ENCODE results near the gene HMOX2. TPM values are rescaled to one million over a fixed set of nuclear protein-coding genes. Genes with fewer than 3 reads are reported as not detected.

The HMOX2 gene
- total RNA-seq, 4 donors from 2014 or later: 46.9 to 94.0 (median 75.0) TPM

DNA sequence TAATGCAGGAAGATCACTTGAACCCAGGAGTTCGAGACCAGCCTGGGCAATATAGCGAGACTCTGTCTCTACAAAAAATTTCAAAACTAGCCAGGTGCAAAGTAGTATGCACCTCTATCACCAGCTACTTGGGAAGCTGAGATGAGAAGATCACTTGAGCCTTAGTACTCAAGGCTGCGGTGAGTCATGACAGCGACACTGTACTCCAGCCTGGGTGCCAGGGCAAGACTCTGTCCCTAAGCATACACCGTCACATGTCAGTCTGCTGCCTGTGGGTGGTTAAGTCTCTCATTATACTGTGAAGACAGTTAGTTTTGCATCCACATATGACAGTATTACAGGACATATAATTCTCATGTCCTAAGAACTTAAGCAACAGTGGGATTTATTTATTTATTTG is 23.5 kb upstream of the HMOX2 start:
- intact Hi-C loops (cut with DNase I): no loop called here
- H3K4me1 ChIP-seq: no peaks in the 10 kb centered on the region
- DNase-seq: no peak
- no peaks in the 10 kb centered on the region for H3K9me3 ChIP-seq
- TF ChIP-seq, protein P1, sequence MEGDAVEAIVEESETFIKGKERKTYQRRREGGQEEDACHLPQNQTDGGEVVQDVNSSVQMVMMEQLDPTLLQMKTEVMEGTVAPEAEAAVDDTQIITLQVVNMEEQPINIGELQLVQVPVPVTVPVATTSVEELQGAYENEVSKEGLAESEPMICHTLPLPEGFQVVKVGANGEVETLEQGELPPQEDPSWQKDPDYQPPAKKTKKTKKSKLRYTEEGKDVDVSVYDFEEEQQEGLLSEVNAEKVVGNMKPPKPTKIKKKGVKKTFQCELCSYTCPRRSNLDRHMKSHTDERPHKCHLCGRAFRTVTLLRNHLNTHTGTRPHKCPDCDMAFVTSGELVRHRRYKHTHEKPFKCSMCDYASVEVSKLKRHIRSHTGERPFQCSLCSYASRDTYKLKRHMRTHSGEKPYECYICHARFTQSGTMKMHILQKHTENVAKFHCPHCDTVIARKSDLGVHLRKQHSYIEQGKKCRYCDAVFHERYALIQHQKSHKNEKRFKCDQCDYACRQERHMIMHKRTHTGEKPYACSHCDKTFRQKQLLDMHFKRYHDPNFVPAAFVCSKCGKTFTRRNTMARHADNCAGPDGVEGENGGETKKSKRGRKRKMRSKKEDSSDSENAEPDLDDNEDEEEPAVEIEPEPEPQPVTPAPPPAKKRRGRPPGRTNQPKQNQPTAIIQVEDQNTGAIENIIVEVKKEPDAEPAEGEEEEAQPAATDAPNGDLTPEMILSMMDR (IDR thresholded peaks at IDR 0.05): no peak
- no peak for TF ChIP-seq POLR2A (IDR thresholded peaks at IDR 0.05)
- 90 to 100% methylated on average over 3 to 5 of the region's 5 CpGs for WGBS, 2 donors
- no peaks in the 10 kb centered on the region for H3K27me3 ChIP-seq
- no peak overlapping the region for H3K27ac ChIP-seq
- no peak overlapping the region for H3K4me3 ChIP-seq
- H3K36me3 ChIP-seq: peaks cover 39 to 100% (median 63%) of the 10 kb centered on the region in 3 donors

DNA sequence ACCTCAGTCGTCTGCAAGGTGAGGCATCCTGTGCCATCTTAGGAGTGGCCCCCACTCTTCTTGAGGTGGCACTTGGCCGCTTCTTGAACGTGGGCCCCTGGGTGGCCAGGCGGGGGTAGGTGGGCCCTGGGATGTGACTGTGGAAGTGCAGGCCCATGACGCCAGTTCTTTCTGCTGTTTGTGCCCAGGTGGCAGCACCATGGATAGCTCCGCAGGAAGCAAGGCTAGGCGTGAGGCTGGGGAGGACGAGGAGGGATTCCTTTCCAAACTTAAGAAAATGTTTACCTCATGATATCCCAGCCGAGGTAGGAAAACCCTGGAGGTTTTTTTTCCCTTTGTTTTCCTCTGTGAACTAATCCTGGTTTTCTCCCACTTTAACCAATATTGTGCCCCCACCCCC is 21.6 kb upstream of the HMOX2 start:
- DNase-seq: no peak
- TF ChIP-seq POLR2A (IDR thresholded peaks at IDR 0.05): no peak
- TF ChIP-seq, protein P1 (IDR thresholded peaks at IDR 0.05): no peak
- no peak overlapping the region for H3K27ac ChIP-seq
- peaks cover 0 to 10% (median 4%) of the 10 kb centered on the region in 3 donors for H3K4me1 ChIP-seq
- intact Hi-C loops (cut with DNase I): no loop called here
- peaks cover 32 to 100% (median 50%) of the 10 kb centered on the region in 3 donors for H3K36me3 ChIP-seq
- H3K9me3 ChIP-seq: no peaks in the 10 kb centered on the region
- WGBS, 2 donors: 70 to 79% methylated on average over 4 of the region's 9 CpGs
- no peaks in the 10 kb centered on the region for H3K27me3 ChIP-seq
- H3K4me3 ChIP-seq: no peak overlapping the region

DNA sequence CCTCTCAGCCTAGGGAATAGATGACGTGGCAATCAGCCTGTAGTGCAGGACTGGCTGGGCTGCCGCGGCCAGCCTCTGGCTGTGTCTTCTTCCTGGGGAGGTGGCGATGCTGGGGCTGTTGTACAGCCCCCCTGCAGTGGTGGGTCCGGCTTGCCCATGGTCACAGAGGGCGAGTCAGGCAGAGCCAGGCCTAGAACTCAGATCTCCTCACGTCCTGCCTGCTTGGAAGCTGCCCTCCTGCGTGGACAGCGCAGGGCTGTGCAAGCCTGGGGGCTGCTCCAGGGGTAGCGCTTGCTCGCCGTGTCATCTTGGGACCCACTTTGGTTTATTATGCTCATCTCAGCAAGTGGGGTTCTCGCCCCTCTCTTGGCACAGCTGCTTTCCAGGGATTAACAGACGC is 21.1 kb upstream of the HMOX2 start:
- 90% methylated on average over 2 of the region's 14 CpGs; no CpG with 5 or more reads in 1 of the 2 donors for WGBS, 2 donors
- no peak for DNase-seq
- TF ChIP-seq POLR2A (IDR thresholded peaks at IDR 0.05): no peak
- TF ChIP-seq, protein P1 (IDR thresholded peaks at IDR 0.05): no peak

DNA sequence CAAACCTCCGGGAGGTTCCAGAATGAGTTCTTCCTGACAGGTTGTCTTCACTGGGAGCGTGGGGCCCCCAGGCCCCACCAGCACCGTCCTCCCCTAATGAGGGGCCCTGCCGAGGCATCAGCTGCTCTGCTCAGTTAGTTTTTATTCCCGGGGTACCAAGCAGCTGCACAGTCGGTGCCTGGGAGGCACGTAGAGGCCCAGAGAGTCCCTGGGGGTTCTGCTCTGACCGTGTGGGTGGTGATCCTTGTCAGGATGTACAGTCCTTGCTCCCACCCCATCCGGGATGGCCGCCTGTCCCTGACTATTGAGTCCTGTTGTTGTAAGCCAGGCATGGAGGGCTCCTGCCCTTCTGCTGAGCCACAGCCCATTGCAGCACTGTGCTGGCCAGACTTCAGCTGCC is 20.2 kb upstream of the HMOX2 start:
- TF ChIP-seq POLR2A (IDR thresholded peaks at IDR 0.05): no peak
- TF ChIP-seq, protein P1 (IDR thresholded peaks at IDR 0.05): no peak
- Histone ChIP-seq H3K9me3 (no peaks in the 10 kb centered on the region), H3K36me3 (peaks cover 24 to 100% (median 39%) of the 10 kb centered on the region in 3 donors)

More for the DNA sequence above, 21.1 kb upstream of the HMOX2 start:
- Histone ChIP-seq H3K36me3 (peaks cover 32 to 100% (median 47%) of the 10 kb centered on the region in 3 donors), H3K27me3 (no peaks in the 10 kb centered on the region), H3K4me1 (peaks cover 0 to 10% (median 4%) of the 10 kb centered on the region in 3 donors), H3K27ac (no peak overlapping the region), H3K9me3 (no peaks in the 10 kb centered on the region), H3K4me3 (no peak overlapping the region)
- intact Hi-C loops (cut with DNase I): no loop called here

DNA sequence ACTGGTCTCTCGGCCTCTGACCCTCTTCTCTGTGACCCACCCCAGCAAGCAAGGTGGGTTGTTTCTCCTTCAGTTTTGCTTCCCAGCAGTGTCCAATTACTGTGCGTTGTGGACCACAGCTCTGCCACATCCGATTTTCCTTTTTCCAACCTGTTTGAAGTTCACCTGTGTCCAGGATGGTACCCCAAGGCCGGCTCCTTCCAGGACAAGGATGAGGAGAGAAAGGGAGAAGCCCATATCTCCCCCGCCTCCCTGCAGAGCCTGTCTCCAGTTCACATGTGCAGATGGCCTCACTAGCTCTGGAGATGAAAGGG is 15.3 kb upstream of the HMOX2 start:
- Histone ChIP-seq H3K36me3 (peaks cover 4 to 100% (median 17%) of the 10 kb centered on the region in 3 donors), H3K27ac (no peak overlapping the region)

More for the DNA sequence above, 20.2 kb upstream of the HMOX2 start:
- WGBS, 2 donors: 74 to 81% methylated on average over 7 to 10 of the region's 10 CpGs
- H3K27ac ChIP-seq: no peak overlapping the region
- H3K27me3 ChIP-seq: no peaks in the 10 kb centered on the region
- no peak for DNase-seq
- peaks cover 0 to 10% (median 4%) of the 10 kb centered on the region in 3 donors for H3K4me1 ChIP-seq
- intact Hi-C loops (cut with DNase I): no loop called here
- H3K4me3 ChIP-seq: no peak overlapping the region

More for the DNA sequence above, 15.3 kb upstream of the HMOX2 start:
- intact Hi-C loops (cut with DNase I): no loop called here
- Histone ChIP-seq H3K9me3 (no peaks in the 10 kb centered on the region), H3K4me3 (no peak overlapping the region), H3K4me1 (peaks cover 0 to 10% (median 4%) of the 10 kb centered on the region in 3 donors), H3K27me3 (no peaks in the 10 kb centered on the region)
- TF ChIP-seq, protein P1 (IDR thresholded peaks at IDR 0.05): no peak
- TF ChIP-seq POLR2A (IDR thresholded peaks at IDR 0.05): no peak
- WGBS, 2 donors: 78 to 88% methylated on average over 3 to 4 of the region's 5 CpGs
- no peak for DNase-seq
